Measurements from ENCODE around the gene AOAH. TPM values are rescaled to one million over a fixed set of nuclear protein-coding genes. Genes with fewer than 3 reads are reported as not detected.

The AOAH gene, protein sequence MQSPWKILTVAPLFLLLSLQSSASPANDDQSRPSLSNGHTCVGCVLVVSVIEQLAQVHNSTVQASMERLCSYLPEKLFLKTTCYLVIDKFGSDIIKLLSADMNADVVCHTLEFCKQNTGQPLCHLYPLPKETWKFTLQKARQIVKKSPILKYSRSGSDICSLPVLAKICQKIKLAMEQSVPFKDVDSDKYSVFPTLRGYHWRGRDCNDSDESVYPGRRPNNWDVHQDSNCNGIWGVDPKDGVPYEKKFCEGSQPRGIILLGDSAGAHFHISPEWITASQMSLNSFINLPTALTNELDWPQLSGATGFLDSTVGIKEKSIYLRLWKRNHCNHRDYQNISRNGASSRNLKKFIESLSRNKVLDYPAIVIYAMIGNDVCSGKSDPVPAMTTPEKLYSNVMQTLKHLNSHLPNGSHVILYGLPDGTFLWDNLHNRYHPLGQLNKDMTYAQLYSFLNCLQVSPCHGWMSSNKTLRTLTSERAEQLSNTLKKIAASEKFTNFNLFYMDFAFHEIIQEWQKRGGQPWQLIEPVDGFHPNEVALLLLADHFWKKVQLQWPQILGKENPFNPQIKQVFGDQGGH
- total RNA-seq, result 1 to 10 TPM in 1 of 2 donors, under 1 TPM in 1; 0.70 to 1.6 TPM
- 0.14 TPM for polyA plus RNA-seq (2013, experiment 1 of 2)
- polyA plus RNA-seq (2013, experiment 2 of 2), result 0.21 TPM
- long read RNA-seq, experiment 1, result 0 reads
- long read RNA-seq, experiment 2, partial matches to known transcripts, result 2 of 3 reads
- long read RNA-seq, experiment 2, other reads (novel, unspliced or antisense), result 1 of 3 reads
- long read RNA-seq, experiment 3, partial matches to known transcripts, result 1 of 2 reads
- long read RNA-seq, experiment 3, other reads (novel, unspliced or antisense), result 1 of 2 reads
- long read RNA-seq, experiment 4, partial matches to known transcripts, result 0 of 2 reads
- long read RNA-seq, experiment 4, other reads (novel, unspliced or antisense), result 2 of 2 reads

GRCh38 chr7:36723951-36724664, at the start of gene AOAH:
Gene AOAH (minus strand): TSS chr7:36724494. CDS start chr7:36724148, 346 bp downstream.
- Mint-ChIP-seq H3K4me3 (no peak within 1 kb of the TSS), H3K4me1 (no peaks in the 10 kb centered on the region), H3K9me3 (peaks cover 5% of the 10 kb centered on the region), H3K27ac (no peak within 1 kb of the TSS), H3K36me3 (ENCODE audit: low read depth) (no peaks in the 10 kb centered on the region), H3K27me3 (ENCODE audit: insufficient read depth) (no peaks in the 10 kb centered on the region)
- DNase-seq, result no peak
- H3K4me1 ChIP-seq (ENCODE audit: control insufficient read depth, insufficient read depth, low read length), result no peaks in the 10 kb centered on the region
- H3K4me3 ChIP-seq (ENCODE audit: low read length), result no peak within 1 kb of the TSS
- no peaks in the 10 kb centered on the region for H3K36me3 ChIP-seq (ENCODE audit: control insufficient read depth, insufficient read depth, low read length)
- TF ChIP-seq CTCF (conservative IDR thresholded peaks at IDR 0.05), result no peak
- no peak within 1 kb of the TSS for H3K9ac ChIP-seq (ENCODE audit: extremely low read depth, low read length, poor library complexity, severe bottlenecking)
- no peaks in the 10 kb centered on the region for H3K27me3 ChIP-seq (ENCODE audit: control insufficient read depth, insufficient read depth, low read length, poor library complexity, severe bottlenecking)
- H3K27ac ChIP-seq (ENCODE audit: low read depth, low read length), result no peak within 1 kb of the TSS
- 77 to 83% methylated on average over 7 to 14 of the region's 14 CpGs for WGBS, 2 experiments (ENCODE audit: insufficient coverage in 1 of 2, insufficient read length in 1 of 2)
- H3K9me3 ChIP-seq (ENCODE audit: control insufficient read depth, low read length), result no peaks in the 10 kb centered on the region

DNA sequence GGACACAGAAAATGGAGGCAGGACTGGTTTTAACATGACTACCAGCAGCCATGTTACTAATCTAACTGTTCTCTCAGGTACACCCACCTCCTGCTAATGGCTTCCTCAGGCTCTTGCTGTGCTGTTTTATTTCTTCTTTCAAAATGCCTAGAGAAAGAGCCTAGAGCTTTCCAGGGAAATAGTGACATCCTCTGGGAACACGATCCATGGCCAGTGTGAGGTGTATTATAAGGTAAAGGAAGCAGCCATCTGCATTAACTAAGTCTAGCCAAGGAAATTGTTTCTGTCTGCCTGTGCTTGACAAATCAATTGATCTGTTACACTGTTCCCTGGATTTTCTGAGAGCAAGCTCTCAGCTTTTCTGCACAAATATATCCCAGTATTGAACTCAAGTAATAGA, 42.2 kb upstream of the AOAH start:
- no peak overlapping the region for H3K4me3 ChIP-seq (ENCODE audit: low read length)
- no peak overlapping the region for H3K4me3 Mint-ChIP-seq
- H3K27me3 Mint-ChIP-seq (ENCODE audit: insufficient read depth), result no peaks in the 10 kb centered on the region
- no peak for TF ChIP-seq CTCF (conservative IDR thresholded peaks at IDR 0.05)
- no peaks in the 10 kb centered on the region for H3K9me3 Mint-ChIP-seq
- H3K9me3 ChIP-seq (ENCODE audit: control insufficient read depth, low read length), result no peaks in the 10 kb centered on the region
- H3K4me1 Mint-ChIP-seq, result peaks cover 20% of the 10 kb centered on the region
- H3K27ac ChIP-seq (ENCODE audit: low read depth, low read length), result no peak overlapping the region
- H3K9ac ChIP-seq (ENCODE audit: extremely low read depth, low read length, poor library complexity, severe bottlenecking), result no peak overlapping the region
- no peak for DNase-seq
- H3K27ac Mint-ChIP-seq, result no peak overlapping the region
- WGBS, 2 experiments (ENCODE audit: insufficient coverage in 1 of 2, insufficient read length in 1 of 2), result 91 to 100% methylated on average over 1 of the region's 1 CpG
- H3K27me3 ChIP-seq (ENCODE audit: control insufficient read depth, insufficient read depth, low read length, poor library complexity, severe bottlenecking), result no peaks in the 10 kb centered on the region
- H3K4me1 ChIP-seq (ENCODE audit: control insufficient read depth, insufficient read depth, low read length), result peaks cover 5% of the 10 kb centered on the region
- no peaks in the 10 kb centered on the region for H3K36me3 Mint-ChIP-seq (ENCODE audit: low read depth)
- no peaks in the 10 kb centered on the region for H3K36me3 ChIP-seq (ENCODE audit: control insufficient read depth, insufficient read depth, low read length)

DNA sequence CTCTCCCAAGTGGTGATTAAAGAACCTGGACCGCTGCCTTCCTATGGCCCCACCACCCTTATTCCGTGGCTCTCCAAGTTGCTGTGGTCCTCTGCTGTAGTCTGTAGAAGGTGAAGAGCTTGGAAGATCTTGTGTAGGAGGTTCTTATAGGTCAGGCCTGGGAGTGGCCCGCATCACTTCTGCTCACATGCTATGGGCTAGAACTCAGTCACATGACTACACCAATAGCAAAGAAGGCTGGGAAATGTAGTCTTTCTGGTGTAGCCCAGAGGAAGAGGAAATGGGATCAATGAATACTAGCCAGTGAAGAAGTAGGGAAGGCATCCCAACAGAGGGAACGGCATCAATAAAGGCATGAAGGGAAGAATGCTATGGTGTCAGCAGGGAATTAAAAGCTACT, 41.3 kb upstream of the AOAH start:
- no peak overlapping the region for H3K4me3 ChIP-seq (ENCODE audit: low read length)
- DNase-seq, result peak; percentile 70
- H3K27ac ChIP-seq (ENCODE audit: low read depth, low read length), result no peak overlapping the region
- no peaks in the 10 kb centered on the region for H3K9me3 ChIP-seq (ENCODE audit: control insufficient read depth, low read length)
- no peak for TF ChIP-seq CTCF (conservative IDR thresholded peaks at IDR 0.05)
- H3K36me3 ChIP-seq (ENCODE audit: control insufficient read depth, insufficient read depth, low read length), result no peaks in the 10 kb centered on the region
- H3K4me1 ChIP-seq (ENCODE audit: control insufficient read depth, insufficient read depth, low read length), result peaks cover 5% of the 10 kb centered on the region
- no peaks in the 10 kb centered on the region for H3K27me3 Mint-ChIP-seq (ENCODE audit: insufficient read depth)
- H3K36me3 Mint-ChIP-seq (ENCODE audit: low read depth), result no peaks in the 10 kb centered on the region
- H3K4me3 Mint-ChIP-seq, result no peak overlapping the region
- no peak overlapping the region for H3K27ac Mint-ChIP-seq
- 50 to 70% methylated on average over 2 to 4 of the region's 4 CpGs for WGBS, 2 experiments (ENCODE audit: insufficient coverage in 1 of 2, insufficient read length in 1 of 2)
- peaks cover 21% of the 10 kb centered on the region for H3K4me1 Mint-ChIP-seq
- H3K27me3 ChIP-seq (ENCODE audit: control insufficient read depth, insufficient read depth, low read length, poor library complexity, severe bottlenecking), result no peaks in the 10 kb centered on the region
- H3K9ac ChIP-seq (ENCODE audit: extremely low read depth, low read length, poor library complexity, severe bottlenecking), result no peak overlapping the region
- H3K9me3 Mint-ChIP-seq, result no peaks in the 10 kb centered on the region

All from endodermal cell (in vitro differentiated cells).